Islet precursor cell (in vitro differentiated cells): ENCODE measurements around the gene SUCNR1.
"Not testable (repeated sequence)": the region's sequence is repeated elsewhere in the genome, so short reads cannot be mapped to it uniquely, and the experiment has no call there.

Source experiments
- DNase-seq: peaks from one replicate; pipeline ENCODE4 v3.0.0-alpha.2; 2018

SUCNR1 gene

DNA sequence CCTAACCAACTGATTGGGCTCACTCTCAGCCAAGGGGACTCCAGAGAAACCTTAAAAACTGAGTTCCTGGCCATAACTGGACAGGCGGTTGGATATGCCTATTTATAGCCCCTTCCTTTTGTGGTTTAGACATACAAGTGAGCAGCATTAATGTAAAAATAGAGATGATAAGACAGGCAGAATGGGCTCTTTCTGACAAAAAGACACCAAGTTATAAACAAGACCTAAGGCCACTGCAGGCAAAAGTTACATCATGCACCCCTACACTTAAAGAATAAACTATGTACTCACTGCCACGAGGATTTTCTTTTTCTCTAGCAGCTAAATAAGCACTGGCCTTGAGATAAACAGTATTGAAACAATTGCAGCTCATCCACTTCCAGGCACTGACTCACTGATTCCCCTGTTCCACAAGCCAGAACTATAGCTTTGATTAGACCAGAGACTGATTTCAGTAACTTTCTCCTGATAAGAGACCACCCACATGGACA lies 30.1 kb downstream of the SUCNR1 start:
- DNase-seq: no peak

DNA sequence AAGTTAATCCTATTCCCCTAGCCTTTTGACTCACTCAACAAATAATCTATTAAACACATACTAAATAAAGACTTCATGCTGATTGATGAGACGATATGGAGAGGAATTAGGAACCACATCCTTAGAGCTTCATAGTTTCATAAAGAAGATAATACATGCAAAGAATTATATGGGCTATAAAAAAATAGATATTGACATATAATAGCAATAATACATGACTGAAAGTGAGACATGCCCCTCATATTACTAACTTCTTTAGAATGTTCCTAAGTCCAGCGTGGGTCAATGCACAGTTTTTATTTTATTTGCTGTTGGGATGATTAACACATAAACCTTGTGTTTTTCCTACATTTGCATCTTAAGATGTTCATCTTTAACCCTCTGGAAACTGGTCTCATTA lies 32.2 kb downstream of the SUCNR1 start:
- no peak for DNase-seq

DNA sequence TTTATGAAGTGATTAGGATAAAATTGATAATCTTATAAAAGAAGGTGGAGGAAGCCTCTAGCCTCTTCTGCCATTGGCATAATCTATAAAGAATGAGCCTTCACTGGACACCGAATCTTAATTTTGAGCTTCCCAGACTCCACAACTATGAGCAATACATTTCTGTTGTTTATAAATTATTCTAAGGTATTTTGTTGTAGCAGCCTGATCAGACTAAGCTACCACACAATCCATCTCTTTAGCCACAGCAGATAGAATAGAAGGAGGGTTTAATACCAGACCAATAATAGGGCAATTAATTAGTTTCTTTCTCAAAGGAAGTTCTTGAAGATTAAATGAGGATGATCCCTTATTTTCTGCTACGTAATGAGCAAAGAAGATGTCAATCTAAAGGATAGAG lies 33.3 kb downstream of the SUCNR1 start:
- no peak for DNase-seq

DNA sequence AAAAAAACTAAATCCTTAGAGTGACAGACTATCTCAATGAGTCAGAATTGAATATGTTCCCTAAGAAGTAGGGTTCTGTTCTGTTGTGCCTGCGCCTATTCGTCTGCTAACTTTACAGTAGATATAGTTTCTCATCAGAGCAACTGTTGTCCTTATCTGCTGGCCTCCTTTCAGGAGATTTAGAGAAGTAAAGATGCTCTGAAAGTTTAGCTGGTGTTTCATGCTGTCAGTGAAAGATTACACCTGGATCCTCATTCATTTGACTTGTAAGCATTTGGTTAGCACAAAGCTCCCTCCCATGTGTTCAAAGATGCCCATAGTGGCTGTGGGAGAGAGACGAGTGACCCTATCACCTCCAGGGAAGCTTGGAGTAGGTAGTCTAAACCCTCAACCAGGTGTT lies 35.0 kb downstream of the SUCNR1 start:
- no peak for DNase-seq

DNA sequence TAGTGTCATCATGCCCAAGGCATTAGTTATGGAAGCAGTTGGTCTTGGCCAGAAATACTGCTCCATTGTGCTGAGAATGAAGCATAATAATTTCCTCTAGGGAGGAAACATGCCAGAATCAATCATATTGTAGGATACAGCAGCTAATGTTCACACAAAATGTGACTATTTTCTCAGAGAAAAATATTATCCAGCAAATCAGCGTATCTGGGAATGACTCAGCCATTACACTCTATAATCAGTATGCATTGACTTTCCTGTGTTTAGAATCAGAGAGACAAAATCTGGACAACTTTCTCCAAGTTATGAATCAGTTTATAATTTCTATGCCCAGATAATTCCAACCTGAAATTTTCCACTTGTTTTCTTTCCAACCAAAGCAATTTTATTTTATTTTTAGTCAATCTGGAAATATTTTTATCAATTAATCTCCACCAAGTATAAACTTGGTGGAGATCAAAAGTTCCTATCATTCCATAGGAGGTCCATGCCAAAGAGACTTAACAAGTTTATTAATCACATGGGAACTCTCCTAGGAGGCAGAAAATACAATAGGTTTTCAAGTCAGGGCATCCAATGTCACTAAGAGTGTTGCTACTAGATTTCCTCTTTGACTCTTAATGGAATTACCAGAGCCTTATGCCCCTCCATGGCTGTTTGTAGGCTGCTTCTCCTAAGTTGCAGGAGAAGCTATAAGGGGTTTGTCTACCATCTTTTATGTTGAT lies 36.4 kb downstream of the SUCNR1 start:
- no peak for DNase-seq

- DNase-seq: no peak
Measured at GRCh38 chr3:151911462-151911861, 38.0 kb downstream of the SUCNR1 start.

DNA sequence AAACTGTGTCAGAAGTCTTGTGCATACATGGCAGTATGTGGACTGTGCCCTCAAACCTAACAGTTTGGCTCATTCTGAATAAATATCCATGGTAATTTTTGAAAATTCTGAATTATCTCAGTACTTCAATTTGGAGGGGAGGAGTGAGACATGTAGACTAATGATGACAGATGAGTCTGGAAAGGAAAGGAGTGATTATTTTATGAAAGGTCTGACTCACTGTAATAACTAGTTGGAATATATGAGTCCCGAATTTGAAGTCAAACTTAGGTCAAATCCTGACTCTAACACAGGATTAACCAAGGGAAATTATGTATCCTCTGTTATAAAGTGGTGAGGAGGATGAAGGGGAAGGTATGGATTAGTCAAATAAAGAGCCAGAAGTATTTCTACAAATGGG lies 38.6 kb downstream of the SUCNR1 start:
- no peak for DNase-seq

- DNase-seq: no peak
Measured at GRCh38 chr3:151916781-151917180, 43.3 kb downstream of the SUCNR1 start.

DNA sequence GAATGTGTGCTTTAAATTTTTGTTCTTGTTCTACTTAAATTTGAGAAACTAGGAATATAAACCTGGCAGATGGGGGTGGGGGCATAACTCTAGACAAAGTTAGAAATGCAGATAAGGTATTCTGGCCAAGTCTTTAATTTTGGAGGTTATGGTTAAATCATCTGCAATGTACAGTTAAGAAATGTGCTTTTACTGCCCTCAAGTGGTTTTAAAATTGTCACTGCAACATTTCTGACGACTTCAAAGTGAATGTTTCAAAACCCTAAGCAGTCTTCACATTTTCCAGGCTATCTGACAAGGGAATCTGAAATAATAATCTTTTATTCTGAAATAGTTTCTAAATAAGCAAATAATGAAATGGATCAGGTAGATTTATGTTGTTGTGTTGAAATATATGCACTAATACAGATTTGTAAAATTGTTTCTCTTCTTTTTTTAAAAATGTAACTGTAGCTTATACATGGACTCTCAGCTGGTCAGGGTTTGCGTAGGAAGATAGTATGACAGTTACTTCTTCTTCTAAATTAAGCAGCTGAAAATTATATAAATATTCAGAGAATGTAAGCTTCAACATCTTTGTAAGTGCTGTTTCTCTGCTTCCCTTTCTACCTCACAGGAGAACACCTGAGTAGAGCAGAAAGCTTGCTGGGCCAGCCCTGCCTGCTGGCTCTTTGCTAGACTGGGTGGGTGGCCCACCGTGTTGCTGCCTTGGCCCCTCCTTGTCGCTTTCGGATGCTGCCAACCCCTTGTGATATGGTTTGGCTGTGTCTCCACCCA lies 45.0 kb downstream of the SUCNR1 start:
- no peak for DNase-seq

- DNase-seq: no peak
Measured at GRCh38 chr3:151919030-151919328, 45.5 kb downstream of the SUCNR1 start.

- no peak for DNase-seq
Measured at GRCh38 chr3:151919446-151919845, 46.0 kb downstream of the SUCNR1 start.

GRCh38 chr3:151923901-151924300 lies 50.5 kb downstream of the SUCNR1 start:
- no peak for DNase-seq

DNA sequence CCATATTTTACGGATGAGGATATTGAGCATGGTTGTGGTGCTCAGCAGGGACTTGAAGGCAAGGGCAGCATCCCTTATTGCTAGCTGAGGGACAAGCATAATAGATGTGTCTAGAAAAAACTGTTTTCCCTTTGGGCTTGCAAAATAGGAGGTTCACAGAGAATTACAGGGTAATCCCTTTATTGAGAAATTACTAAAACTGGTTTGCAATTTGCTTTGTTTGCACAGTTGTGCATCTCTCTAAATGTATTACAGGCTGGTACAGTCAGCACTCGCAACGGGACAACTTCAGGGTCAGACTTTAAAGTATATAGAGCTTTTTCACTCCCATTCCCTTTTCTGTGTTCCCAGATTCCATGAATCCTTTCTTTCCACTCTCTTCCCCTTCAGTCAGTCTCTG lies 51.3 kb downstream of the SUCNR1 start:
- no peak for DNase-seq

- DNase-seq: no peak
Measured at GRCh38 chr3:151925419-151925818, 52.0 kb downstream of the SUCNR1 start.

- peak; percentile 64 for DNase-seq
Measured at GRCh38 chr3:151925876-151926275, 52.4 kb downstream of the SUCNR1 start.

DNA sequence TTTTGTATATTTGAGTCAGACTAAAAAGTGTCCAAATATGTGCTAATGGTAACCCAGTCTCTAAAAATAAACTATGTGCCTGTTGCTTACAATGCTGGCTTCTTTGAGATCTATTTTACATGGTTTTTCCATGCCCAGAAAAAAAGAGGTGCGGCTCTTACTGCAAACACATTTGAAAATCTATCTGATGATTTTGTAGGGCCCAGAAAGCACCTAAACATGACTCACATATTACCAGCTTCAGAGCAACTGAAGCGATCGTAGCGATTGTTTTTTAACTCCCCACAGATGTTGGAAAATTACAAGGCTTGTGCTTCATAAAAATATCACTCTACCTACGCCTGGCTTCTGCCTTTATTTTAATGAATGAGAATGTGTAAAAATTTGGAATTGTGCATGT lies 53.5 kb downstream of the SUCNR1 start:
- no peak for DNase-seq

DNA sequence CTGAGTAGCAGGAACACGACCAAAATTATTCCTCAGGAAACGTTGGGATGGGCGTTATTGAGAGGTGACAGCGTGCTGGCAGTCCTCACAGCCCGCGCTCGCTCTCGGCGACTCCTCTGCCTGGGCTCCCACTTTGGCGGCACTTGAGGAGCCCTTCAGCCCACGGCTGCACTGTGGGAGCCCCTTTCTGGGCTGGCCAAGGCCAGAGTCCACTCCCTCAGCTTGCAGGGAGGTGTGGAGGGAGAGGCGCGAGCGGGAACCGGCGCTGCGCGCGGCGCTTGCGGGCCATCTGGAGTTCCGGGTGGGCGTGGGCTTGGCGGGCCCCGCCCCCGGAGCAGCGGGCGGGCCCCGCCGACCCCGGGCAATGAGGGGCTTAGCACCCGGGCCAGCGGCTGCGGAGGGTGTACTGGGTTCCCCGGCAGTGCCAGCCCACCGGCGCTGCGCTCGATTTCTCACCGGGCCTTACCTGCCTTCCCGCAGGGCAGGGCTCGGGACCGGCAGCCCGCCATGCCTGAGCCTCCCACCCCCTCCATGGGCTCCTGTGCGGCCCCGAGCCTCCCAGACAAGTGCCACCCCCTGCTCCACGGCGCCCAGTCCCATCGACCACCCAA lies 54.6 kb downstream of the SUCNR1 start:
- not testable (repeated sequence) for DNase-seq

DNA sequence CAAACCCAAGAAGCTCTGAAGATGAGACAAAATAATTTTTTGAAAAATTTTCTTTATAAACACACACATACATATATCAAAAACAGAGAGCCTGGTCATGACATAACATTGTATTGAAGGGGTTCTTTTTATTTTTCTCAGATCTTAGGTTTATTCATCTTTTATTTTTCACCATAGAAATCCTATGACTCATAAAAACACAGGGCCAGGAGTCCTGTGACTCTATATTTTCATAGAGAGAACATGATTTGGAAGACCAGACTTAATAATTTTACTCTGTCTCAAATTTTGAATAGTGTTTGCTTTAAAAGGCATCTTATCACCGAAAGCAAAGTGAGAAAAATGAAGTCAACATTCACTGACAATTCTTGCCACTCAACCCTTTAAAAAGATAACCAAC lies 57.7 kb downstream of the SUCNR1 start:
- DNase-seq: no peak

DNA sequence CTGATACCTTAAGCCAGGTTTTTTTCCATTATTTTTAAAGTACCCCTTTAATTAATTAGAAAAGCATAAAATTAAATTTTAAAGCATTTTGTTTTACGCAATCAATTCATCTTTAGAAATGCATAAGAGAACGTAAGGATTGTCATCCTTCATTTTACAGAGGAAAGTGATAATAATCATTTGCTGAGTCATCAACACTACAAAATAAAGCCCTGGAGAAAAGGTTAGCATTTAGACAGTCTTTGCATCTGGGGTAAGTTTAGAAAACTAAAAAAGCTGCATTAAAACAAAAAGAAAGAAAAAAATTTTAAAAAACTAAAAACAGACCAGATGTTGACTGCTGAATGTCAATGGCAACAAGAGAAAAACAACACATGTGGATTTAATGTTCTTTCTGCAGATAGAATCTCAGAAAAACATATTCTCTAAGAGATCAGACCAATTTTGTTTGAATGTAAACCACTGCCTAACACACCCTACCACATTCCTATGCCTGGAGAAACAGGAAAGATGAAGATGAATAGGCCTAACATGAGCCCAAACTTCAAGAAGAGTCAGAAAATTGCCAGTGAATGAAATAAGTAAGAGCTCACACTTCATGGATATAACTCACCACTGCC lies 59.9 kb downstream of the SUCNR1 start:
- no peak for DNase-seq
